ENCODE measurements around the gene STX10. TPM values are rescaled to one million over a fixed set of nuclear protein-coding genes. Genes with fewer than 3 reads are reported as not detected.

The STX10 gene
- total and polyA plus RNA-seq, 2 donors (not counting 3 experiments of a cell fraction or from before 2014, with no cell fraction given), result 63.1 to 91.6 TPM

- peak overlapping the region; percentile 76 for H3K27ac ChIP-seq (ENCODE audit: insufficient read depth, low read depth, low read length)
- peaks cover 30% of the 10 kb centered on the region for H3K79me2 ChIP-seq (ENCODE audit: control insufficient read depth, insufficient read depth, low read length)
- peak overlapping the region; percentile 63 to 95 (median 85) for H3K4me3 ChIP-seq (replicated peaks in 1 of 3; ENCODE audit: insufficient read depth in 1 of 3, low read depth in 1 of 3, low read length in 3 of 3)
- no peaks in the 10 kb centered on the region for H4K20me1 ChIP-seq (replicated peaks; ENCODE audit: control insufficient read depth, extremely low read depth, insufficient read depth, low read length)
- H3K9ac ChIP-seq (replicated peaks; ENCODE audit: extremely low read depth, insufficient read depth, low read length), result peak overlapping the region; percentile 96
- H3K36me3 ChIP-seq (ENCODE audit: control insufficient read depth in 2 of 2, extremely low read depth in 1 of 2, insufficient read depth in 2 of 2, low read length in 2 of 2), result peaks cover 3 to 4% of the 10 kb centered on the region in 2 experiments
- POLR2A ChIA-PET, result no interaction called here
- no peak for FAIRE-seq
- BruUV-seq (replicated peaks), result no TSS peak
- H3K4me1 ChIP-seq (ENCODE audit: control insufficient read depth, extremely low read depth, insufficient read depth, low read length), result peaks cover 48% of the 10 kb centered on the region
- no peaks in the 10 kb centered on the region for H3K27me3 ChIP-seq (ENCODE audit: control insufficient read depth in 2 of 2, insufficient read depth in 2 of 2, low read length in 2 of 2)
- no peak overlapping the region for H2AFZ ChIP-seq (ENCODE audit: low read depth, low read length)
- H3K4me2 ChIP-seq (ENCODE audit: insufficient read depth, low read length), result peak overlapping the region; percentile 96
- H3K9me1 ChIP-seq (replicated peaks; ENCODE audit: control insufficient read depth, extremely low read depth, insufficient read depth, low read length), result no peaks in the 10 kb centered on the region
- H3K9me3 ChIP-seq (replicated peaks; ENCODE audit: control insufficient read depth, insufficient read depth, low read length), result no peaks in the 10 kb centered on the region
- intact Hi-C loops (cut with micrococcal nuclease) (loop anchor here (1.0 to 5.0 kb wide), 5 partner anchors 14 to 905 kb away; partner anchors contain the start of genes RFX1 and TRMT1), dilution Hi-C loops (cut with MboI; ENCODE audit: extremely low pct_ligation_motif_present, low sequenced_read_pairs) (no loop called here)
- no peak for DNase-seq (ENCODE audit: low read depth, low spot score)
- no peak for TF ChIP-seq MAX (IDR thresholded peaks at IDR 0.05; ENCODE audit: insufficient read depth, insufficient read length)
- no peak for TF ChIP-seq JUN (IDR thresholded peaks at IDR 0.05; ENCODE audit: borderline replicate concordance, insufficient read depth, insufficient read length, low read depth)
- no peak for TF ChIP-seq FOS (IDR thresholded peaks at IDR 0.05; ENCODE audit: borderline replicate concordance, insufficient read depth, low read length)
- no peak for TF ChIP-seq EZH2 (IDR thresholded peaks at IDR 0.05; ENCODE audit: borderline replicate concordance, low read depth, low read length, severe bottlenecking)
- CTCF ChIA-PET, result interaction anchor here (2.3 to 2.5 kb wide), 2 partner anchors 48 to 125 kb away, joined by 15 to 22 read pairs; partner anchors contain the start of genes IER2 and STX10
These were observed 47.8 kb downstream of the STX10 start for GRCh38 chr19:13102416-13102665.

GRCh38 chr19:13101590-13102415, 48.4 kb downstream of the STX10 start:
- TF ChIP-seq, protein P1, sequence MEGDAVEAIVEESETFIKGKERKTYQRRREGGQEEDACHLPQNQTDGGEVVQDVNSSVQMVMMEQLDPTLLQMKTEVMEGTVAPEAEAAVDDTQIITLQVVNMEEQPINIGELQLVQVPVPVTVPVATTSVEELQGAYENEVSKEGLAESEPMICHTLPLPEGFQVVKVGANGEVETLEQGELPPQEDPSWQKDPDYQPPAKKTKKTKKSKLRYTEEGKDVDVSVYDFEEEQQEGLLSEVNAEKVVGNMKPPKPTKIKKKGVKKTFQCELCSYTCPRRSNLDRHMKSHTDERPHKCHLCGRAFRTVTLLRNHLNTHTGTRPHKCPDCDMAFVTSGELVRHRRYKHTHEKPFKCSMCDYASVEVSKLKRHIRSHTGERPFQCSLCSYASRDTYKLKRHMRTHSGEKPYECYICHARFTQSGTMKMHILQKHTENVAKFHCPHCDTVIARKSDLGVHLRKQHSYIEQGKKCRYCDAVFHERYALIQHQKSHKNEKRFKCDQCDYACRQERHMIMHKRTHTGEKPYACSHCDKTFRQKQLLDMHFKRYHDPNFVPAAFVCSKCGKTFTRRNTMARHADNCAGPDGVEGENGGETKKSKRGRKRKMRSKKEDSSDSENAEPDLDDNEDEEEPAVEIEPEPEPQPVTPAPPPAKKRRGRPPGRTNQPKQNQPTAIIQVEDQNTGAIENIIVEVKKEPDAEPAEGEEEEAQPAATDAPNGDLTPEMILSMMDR (IDR thresholded peaks at IDR 0.05; ENCODE audit: extremely low read depth in 1 of 2, insufficient read depth in 1 of 2, low read depth in 1 of 2, low read length in 2 of 2), result no peak
- TF ChIP-seq MYC (IDR thresholded peaks at IDR 0.05; ENCODE audit: low read depth, low read length) (no peak), POLR2A (IDR thresholded peaks at IDR 0.05; ENCODE audit: low read depth, low read length) (peak; percentile 43), EZH2 (IDR thresholded peaks at IDR 0.05; ENCODE audit: borderline replicate concordance, low read depth, low read length, severe bottlenecking) (no peak)
- POLR2A ChIA-PET, result interaction anchor here (0.8 to 1.2 kb wide), 2 partner anchors 52 to 54 kb away, joined by 3 to 8 read pairs; no protein-coding TSS in a partner anchor
- H3K27ac ChIP-seq (ENCODE audit: insufficient read depth, low read depth, low read length), result peak overlapping the region; percentile 76
- H3K9me3 ChIP-seq (replicated peaks; ENCODE audit: control insufficient read depth, insufficient read depth, low read length), result no peaks in the 10 kb centered on the region
- CTCF ChIA-PET, result interaction anchor here (0.7 to 2.5 kb wide), 20 partner anchors 9 to 161 kb away, joined by 3 to 26 read pairs (median 4); partner anchors contain the start of genes IER2, NACC1, STX10 and TRMT1
- no peaks in the 10 kb centered on the region for H4K20me1 ChIP-seq (replicated peaks; ENCODE audit: control insufficient read depth, extremely low read depth, insufficient read depth, low read length)
- no peaks in the 10 kb centered on the region for H3K27me3 ChIP-seq (ENCODE audit: control insufficient read depth in 2 of 2, insufficient read depth in 2 of 2, low read length in 2 of 2)
- H3K4me1 ChIP-seq (ENCODE audit: control insufficient read depth, extremely low read depth, insufficient read depth, low read length), result peaks cover 48% of the 10 kb centered on the region
- no peaks in the 10 kb centered on the region for H3K9me1 ChIP-seq (replicated peaks; ENCODE audit: control insufficient read depth, extremely low read depth, insufficient read depth, low read length)
- DNase-seq (ENCODE audit: low read depth, low spot score) (no peak), FAIRE-seq (peak; percentile 72)
- TSS peak; percentile 41 for BruUV-seq (replicated peaks)
- H3K36me3 ChIP-seq (ENCODE audit: control insufficient read depth in 2 of 2, extremely low read depth in 1 of 2, insufficient read depth in 2 of 2, low read length in 2 of 2), result peaks cover 2 to 3% of the 10 kb centered on the region in 2 experiments
- peak overlapping the region; percentile 96 for H3K4me2 ChIP-seq (ENCODE audit: insufficient read depth, low read length)
- H3K79me2 ChIP-seq (ENCODE audit: control insufficient read depth, insufficient read depth, low read length), result peaks cover 30% of the 10 kb centered on the region
- peak overlapping the region; percentile 63 to 95 (median 85) for H3K4me3 ChIP-seq (replicated peaks in 1 of 3; ENCODE audit: insufficient read depth in 1 of 3, low read depth in 1 of 3, low read length in 3 of 3)
- H2AFZ ChIP-seq (ENCODE audit: low read depth, low read length), result no peak overlapping the region
- intact Hi-C loops (cut with micrococcal nuclease), result loop anchor here (1.0 to 5.0 kb wide), 6 partner anchors 14 to 905 kb away; partner anchors contain the start of genes RFX1 and TRMT1
- H3K9ac ChIP-seq (replicated peaks; ENCODE audit: extremely low read depth, insufficient read depth, low read length), result peak overlapping the region; percentile 96
- dilution Hi-C loops (cut with MboI; ENCODE audit: extremely low pct_ligation_motif_present, low sequenced_read_pairs), result no loop called here

All from endothelial cell of umbilical vein (primary cell).